Tibial nerve (tissue), 4 donors: ENCODE results near the gene DOLPP1. TPM values are rescaled to one million over a fixed set of nuclear protein-coding genes. Genes with fewer than 3 reads are reported as not detected.

Experiments used
- DNase-seq, 2 donors: peaks; one replicate each; pipeline ENCODE4 v3.0.0-alpha.2; 2019; ENCODE audit warnings: low spot score in 2 of 2
- H3K27ac ChIP-seq, 4 donors: fragments of 200-600 bp; sonication (generic) in 3 of 4; one replicate each; pipeline ENCODE4 v1.5.1; 2017 to 2019; ENCODE audit warnings: mild to moderate bottlenecking in 1 of 4
- H3K27me3 ChIP-seq, 2 donors: fragments of 200-600 bp; sonication (generic) in 1 of 2; one replicate each; pipeline versions ENCODE4 v1.5.1 to v1.6.0; 2017 to 2019
- H3K36me3 ChIP-seq, 3 donors: fragments of 200-600 bp; sonication (generic); one replicate each; pipeline ENCODE4 v1.5.1; 2018 to 2019
- H3K4me1 ChIP-seq, 4 donors: fragments of 200-600 bp; sonication (generic) in 3 of 4; one replicate each; pipeline ENCODE4 v1.5.1; 2017 to 2019
- H3K4me3 ChIP-seq, 4 donors: fragments of 200-600 bp; sonication (generic) in 3 of 4; one replicate each; pipeline ENCODE4 v1.5.1; 2017 to 2019; ENCODE audit warnings: mild to moderate bottlenecking in 1 of 4, moderate library complexity in 1 of 4
- H3K9me3 ChIP-seq, 4 donors: fragments of 200-600 bp; sonication (generic) in 3 of 4; one replicate each; pipeline ENCODE4 v1.5.1; 2017 to 2019
- EP300 ChIP-seq, 2 donors: sonication (generic); formaldehyde crosslinking; IDR thresholded peaks; one replicate each; pipeline ENCODE4 v1.6.1; 2017; ENCODE audit warnings: antibody characterized with exemption in 2 of 2, mild to moderate bottlenecking in 1 of 2
- POLR2A ChIP-seq, 2 donors: fragments of 450-650 bp; IDR thresholded peaks; one replicate each; pipeline ENCODE4 v1.6.1; 2017; ENCODE audit warnings: antibody characterized with exemption in 2 of 2, mild to moderate bottlenecking in 2 of 2, moderate library complexity in 2 of 2
- WGBS, 2 donors: methylation state at CpG; one replicate each; pipeline ENCODE4 v1.1.5; 2018; 5-methylcytosine and 5-hydroxymethylcytosine counted together
- total RNA-seq, 4 donors: library from RNA; depleted of rRNA; stranded (reverse); fragments of >200 nt; gene quantifications; one replicate each; pipeline ENCODE4 v1.1.0, GENCODE V29; 2016
- TF ChIP-seq, protein P1 (sequence below), 5 experiments: fragments of 200-600 bp in 3 of 5; fragments of 450-650 bp in 2 of 5; sonication (generic) in 3 of 5; IDR thresholded peaks; one replicate each; pipeline ENCODE4 v1.5.1; 2016 to 2019; ENCODE audit warnings: antibody characterized with exemption in 5 of 5, mild to moderate bottlenecking in 3 of 5, moderate library complexity in 2 of 5

Gene DOLPP1
- total RNA-seq, 4 donors from 2014 or later: 4.7 to 12.0 (median 6.7) TPM

DNA sequence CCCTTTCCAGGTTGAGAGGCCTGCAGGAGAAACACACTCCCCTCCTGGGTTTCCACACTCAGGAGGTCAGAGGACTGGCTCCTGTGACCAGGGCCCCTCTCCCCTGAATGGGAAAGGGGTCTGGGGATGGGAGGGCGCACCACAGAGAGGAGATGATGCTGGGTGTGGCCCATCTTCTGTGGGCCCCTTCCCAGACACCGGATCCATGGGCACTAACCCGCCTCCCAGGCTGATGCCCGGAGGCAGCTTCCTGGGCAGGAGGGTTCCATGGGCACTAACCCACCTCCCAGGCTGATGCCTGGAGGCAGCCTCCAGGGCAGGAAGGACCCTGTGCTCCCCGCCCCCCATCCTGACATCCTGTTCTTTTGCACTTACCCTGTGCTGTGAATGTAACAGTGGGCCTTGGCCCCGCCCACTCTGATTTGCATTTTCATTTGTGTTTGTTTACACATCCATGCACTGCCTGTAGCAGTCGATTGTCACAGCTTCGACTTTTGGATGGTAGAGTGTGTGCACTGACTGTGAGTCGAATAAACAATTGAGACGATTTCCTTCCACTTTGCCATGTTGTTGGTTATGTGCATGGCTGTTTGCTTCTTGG lies 9.3 kb upstream of the DOLPP1 start:
- TF ChIP-seq, protein P1, sequence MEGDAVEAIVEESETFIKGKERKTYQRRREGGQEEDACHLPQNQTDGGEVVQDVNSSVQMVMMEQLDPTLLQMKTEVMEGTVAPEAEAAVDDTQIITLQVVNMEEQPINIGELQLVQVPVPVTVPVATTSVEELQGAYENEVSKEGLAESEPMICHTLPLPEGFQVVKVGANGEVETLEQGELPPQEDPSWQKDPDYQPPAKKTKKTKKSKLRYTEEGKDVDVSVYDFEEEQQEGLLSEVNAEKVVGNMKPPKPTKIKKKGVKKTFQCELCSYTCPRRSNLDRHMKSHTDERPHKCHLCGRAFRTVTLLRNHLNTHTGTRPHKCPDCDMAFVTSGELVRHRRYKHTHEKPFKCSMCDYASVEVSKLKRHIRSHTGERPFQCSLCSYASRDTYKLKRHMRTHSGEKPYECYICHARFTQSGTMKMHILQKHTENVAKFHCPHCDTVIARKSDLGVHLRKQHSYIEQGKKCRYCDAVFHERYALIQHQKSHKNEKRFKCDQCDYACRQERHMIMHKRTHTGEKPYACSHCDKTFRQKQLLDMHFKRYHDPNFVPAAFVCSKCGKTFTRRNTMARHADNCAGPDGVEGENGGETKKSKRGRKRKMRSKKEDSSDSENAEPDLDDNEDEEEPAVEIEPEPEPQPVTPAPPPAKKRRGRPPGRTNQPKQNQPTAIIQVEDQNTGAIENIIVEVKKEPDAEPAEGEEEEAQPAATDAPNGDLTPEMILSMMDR (IDR thresholded peaks at IDR 0.05): no peak
- TF ChIP-seq POLR2A (IDR thresholded peaks at IDR 0.05) (no peak), EP300 (IDR thresholded peaks at IDR 0.05) (no peak)
- H3K9me3 ChIP-seq: no peaks in the 10 kb centered on the region
- H3K4me1 ChIP-seq: no peaks in the 10 kb centered on the region
- no peak for DNase-seq
- peaks cover 0 to 52% (median 0%) of the 10 kb centered on the region in 3 donors for H3K36me3 ChIP-seq
- no peaks in the 10 kb centered on the region for H3K27me3 ChIP-seq
- WGBS, 2 donors: 59 to 64% methylated on average over 7 to 9 of the region's 10 CpGs
- no peak overlapping the region for H3K27ac ChIP-seq
- H3K4me3 ChIP-seq: no peak overlapping the region

DNA sequence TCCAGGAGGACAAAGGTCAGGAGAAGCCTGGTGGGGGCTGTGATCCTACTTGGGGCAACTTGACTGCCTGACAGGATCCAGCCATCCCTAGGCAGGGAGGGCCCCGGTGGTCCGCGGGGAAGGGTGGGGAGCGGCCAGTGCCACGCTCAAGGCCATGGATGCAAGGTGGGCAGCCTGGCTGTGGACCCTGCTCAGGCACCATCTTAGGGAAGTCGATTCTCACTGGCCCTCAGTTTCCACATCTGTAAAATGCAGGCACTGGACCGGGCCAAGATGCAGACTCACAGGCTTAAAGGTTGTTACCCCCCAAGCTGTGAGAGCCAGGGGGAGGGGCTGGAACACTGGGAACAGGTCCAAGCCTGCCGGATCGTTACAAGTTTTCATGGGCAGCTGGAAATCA lies 8.7 kb upstream of the DOLPP1 start:
- H3K4me3 ChIP-seq: no peak overlapping the region
- no peak overlapping the region for H3K27ac ChIP-seq
- no peak for TF ChIP-seq POLR2A (IDR thresholded peaks at IDR 0.05)
- TF ChIP-seq, protein P1 (IDR thresholded peaks at IDR 0.05): no peak
- H3K4me1 ChIP-seq: no peaks in the 10 kb centered on the region
- WGBS, 2 donors: 56 to 68% methylated on average over 8 to 9 of the region's 9 CpGs
- no peaks in the 10 kb centered on the region for H3K27me3 ChIP-seq
- peaks cover 0 to 47% (median 0%) of the 10 kb centered on the region in 3 donors for H3K36me3 ChIP-seq
- no peak for DNase-seq
- no peaks in the 10 kb centered on the region for H3K9me3 ChIP-seq

DNA sequence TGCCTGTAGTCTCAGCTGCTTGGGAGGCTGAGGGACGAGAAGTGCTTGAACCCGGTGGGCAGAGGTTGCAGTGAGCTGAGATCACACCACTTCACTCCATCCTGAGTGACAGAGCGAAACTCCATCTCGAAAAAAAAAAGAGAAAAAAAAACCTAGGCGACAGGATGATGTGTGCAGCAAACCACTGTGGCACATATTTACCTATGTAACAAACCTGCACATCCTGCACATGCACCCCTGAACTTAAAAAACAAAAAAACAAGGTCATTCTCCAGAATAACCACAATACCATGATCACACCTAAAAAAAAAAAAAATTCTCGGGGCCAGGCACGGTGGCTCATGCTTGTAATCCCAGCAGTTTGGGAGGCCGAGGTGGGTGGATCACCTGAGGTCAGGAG lies 7.5 kb upstream of the DOLPP1 start:
- H3K9me3 ChIP-seq: no peaks in the 10 kb centered on the region

DNA sequence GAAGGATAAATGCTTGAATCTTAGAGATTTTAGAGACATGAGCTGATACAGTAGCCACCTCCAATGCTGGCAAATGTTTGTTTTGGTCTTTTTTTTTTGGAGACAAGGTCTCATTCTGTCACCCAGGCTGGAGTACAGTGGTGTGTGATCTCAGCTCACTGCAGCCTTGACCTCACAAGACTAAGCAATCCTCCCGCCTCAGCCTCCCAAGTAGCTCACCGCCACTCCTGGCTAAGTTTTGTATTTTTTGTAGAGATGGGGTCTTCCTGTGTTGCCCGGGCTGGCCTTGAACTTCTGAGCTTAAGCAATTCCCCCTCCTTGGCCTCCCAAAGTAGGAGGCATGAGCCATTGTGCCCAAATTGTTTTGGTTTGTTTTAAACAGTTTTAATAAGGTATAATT lies 6.8 kb upstream of the DOLPP1 start:
- DNase-seq: no peak
- H3K36me3 ChIP-seq: peaks cover 0 to 27% (median 0%) of the 10 kb centered on the region in 3 donors
- H3K4me3 ChIP-seq: no peak overlapping the region
- no peak overlapping the region for H3K27ac ChIP-seq
- no peaks in the 10 kb centered on the region for H3K27me3 ChIP-seq
- no peaks in the 10 kb centered on the region for H3K9me3 ChIP-seq
- no peak for TF ChIP-seq POLR2A (IDR thresholded peaks at IDR 0.05)
- TF ChIP-seq EP300 (IDR thresholded peaks at IDR 0.05): no peak
- TF ChIP-seq, protein P1 (IDR thresholded peaks at IDR 0.05): no peak
- H3K4me1 ChIP-seq: no peaks in the 10 kb centered on the region
- WGBS, 2 donors: 78 to 83% methylated on average over 3 of the region's 3 CpGs

More for the DNA sequence above, 7.5 kb upstream of the DOLPP1 start:
- 85 to 89% methylated on average over 8 of the region's 8 CpGs for WGBS, 2 donors
- no peak for DNase-seq
- no peaks in the 10 kb centered on the region for H3K27me3 ChIP-seq
- H3K36me3 ChIP-seq: peaks cover 0 to 34% (median 0%) of the 10 kb centered on the region in 3 donors
- H3K4me1 ChIP-seq: no peaks in the 10 kb centered on the region
- H3K4me3 ChIP-seq: no peak overlapping the region
- H3K27ac ChIP-seq: no peak overlapping the region
- TF ChIP-seq, protein P1 (IDR thresholded peaks at IDR 0.05): no peak
- TF ChIP-seq POLR2A (IDR thresholded peaks at IDR 0.05) (no peak), EP300 (IDR thresholded peaks at IDR 0.05) (no peak)

DNA sequence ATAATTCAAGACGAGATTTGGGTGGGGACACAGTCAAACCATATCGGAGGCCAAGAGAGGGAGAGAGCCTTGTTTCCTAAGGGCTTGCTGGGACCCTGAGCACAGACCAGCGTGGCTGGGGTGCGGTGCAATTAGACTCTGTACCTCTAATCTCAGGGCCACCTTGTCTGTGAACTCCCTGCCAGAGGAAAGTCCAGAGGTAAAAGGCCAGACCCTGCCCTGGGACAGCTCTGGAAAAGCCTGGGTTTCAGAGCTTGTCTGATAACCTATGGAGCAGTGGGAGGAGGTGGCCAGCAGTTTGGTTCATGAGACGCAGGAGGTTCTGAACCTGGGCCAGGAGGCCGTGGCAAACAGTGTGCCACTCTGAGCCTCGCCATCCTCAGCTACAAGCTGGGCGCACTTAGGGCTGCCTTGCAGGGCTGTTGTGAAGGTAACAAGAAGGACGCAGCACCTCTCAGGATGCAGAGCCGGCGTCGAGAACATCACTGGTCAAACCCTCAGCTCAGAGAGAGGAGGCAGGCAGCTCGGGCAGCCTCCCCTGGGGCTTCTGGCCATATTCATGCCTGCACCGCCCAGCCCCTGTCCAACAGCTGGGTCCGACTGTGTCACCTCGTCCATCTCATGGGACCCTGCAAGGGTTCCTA lies 4.8 kb upstream of the DOLPP1 start:
- peaks cover 0 to 9% (median 5%) of the 10 kb centered on the region in 4 donors for H3K4me1 ChIP-seq
- TF ChIP-seq POLR2A (IDR thresholded peaks at IDR 0.05): no peak
- TF ChIP-seq, protein P1 (IDR thresholded peaks at IDR 0.05): no peak
- TF ChIP-seq EP300 (IDR thresholded peaks at IDR 0.05): no peak
- 79 to 89% methylated on average over 15 to 16 of the region's 16 CpGs for WGBS, 2 donors
- DNase-seq: no peak
- no peak overlapping the region for H3K27ac ChIP-seq
- peaks cover 0 to 7% (median 0%) of the 10 kb centered on the region in 3 donors for H3K36me3 ChIP-seq
- no peak overlapping the region for H3K4me3 ChIP-seq
- no peaks in the 10 kb centered on the region for H3K9me3 ChIP-seq
- no peaks in the 10 kb centered on the region for H3K27me3 ChIP-seq
